ENCODE data around the gene STRADB. TPM values are rescaled to one million over a fixed set of nuclear protein-coding genes. Genes with fewer than 3 reads are reported as not detected.
A peak's percentile ranks its signal among the peaks of the same experiment; 100 is the strongest.

The STRADB gene
- total and polyA plus RNA-seq, 2 experiments from 2014 or later, result 35.9 to 37.1 TPM

GRCh38 chr2:201401815-201402214, 49.7 kb upstream of the STRADB start (continued):
- no peak for TF ChIP-seq REST (IDR thresholded peaks at IDR 0.05; ENCODE audit: unreplicated experiment)
- no peak for TF ChIP-seq JUNB (IDR thresholded peaks at IDR 0.05; ENCODE audit: unreplicated experiment)
- no peak for TF ChIP-seq CTCF (conservative IDR thresholded peaks at IDR 0.05; ENCODE audit: low read depth in 2 of 2)
- TF ChIP-seq CREB1 (CRISPR knock-in tag; IDR thresholded peaks at IDR 0.05; ENCODE audit: low read depth), result no peak
- TF ChIP-seq ZNF114 (CRISPR knock-in tag; IDR thresholded peaks at IDR 0.05), result no peak
- no peak for TF ChIP-seq ETS1 (IDR thresholded peaks at IDR 0.05)
- TF ChIP-seq EZH2 (IDR thresholded peaks at IDR 0.05; ENCODE audit: low read depth, unreplicated experiment), result no peak
- TF ChIP-seq ZNF331 (CRISPR knock-in tag; IDR thresholded peaks at IDR 0.05; ENCODE audit: low read depth), result no peak
- no peak for TF ChIP-seq POLR2AphosphoS5 (IDR thresholded peaks at IDR 0.05; ENCODE audit: low read depth)

- Histone ChIP-seq H3K4me1 (ENCODE audit: insufficient read depth) (no peaks in the 10 kb centered on the region), H3F3A (replicated peaks; ENCODE audit: low read depth) (no peaks in the 10 kb centered on the region), H3K27me3 (ENCODE audit: insufficient read depth) (no peaks in the 10 kb centered on the region), H3K4me3 (no peak overlapping the region), H3K36me3 (ENCODE audit: insufficient read depth) (no peaks in the 10 kb centered on the region), H4K20me1 (replicated peaks; ENCODE audit: insufficient read depth) (no peaks in the 10 kb centered on the region; the same call in 1 of the 2 replicates), H3K4me2 (no peak overlapping the region), H3K27ac (ENCODE audit: low read depth) (no peak overlapping the region), H2AFZ (no peak overlapping the region), H3K79me2 (replicated peaks; ENCODE audit: insufficient read depth) (no peaks in the 10 kb centered on the region), H3K9me2 (ENCODE audit: insufficient read depth) (no peaks in the 10 kb centered on the region)
- H3K27me3 Mint-ChIP-seq (ENCODE audit: insufficient read depth, low read depth, poor library complexity), result no peaks in the 10 kb centered on the region
- no peaks in the 10 kb centered on the region for H3K9me3 Mint-ChIP-seq
- H3K4me1 Mint-ChIP-seq, result no peaks in the 10 kb centered on the region
- no peaks in the 10 kb centered on the region for H3K36me3 Mint-ChIP-seq (ENCODE audit: low read depth)
- no peak for DNase-seq (ENCODE audit: low spot score)
- no peak overlapping the region for H3K4me3 Mint-ChIP-seq
- ATAC-seq, result no peak
- H3K27ac Mint-ChIP-seq, result peak overlapping the region; percentile 74; the same call in 1 of the 2 replicates
- TF ChIP-seq JUNB (IDR thresholded peaks at IDR 0.05; ENCODE audit: unreplicated experiment), result no peak
- no peak for TF ChIP-seq CTCF (conservative IDR thresholded peaks at IDR 0.05; ENCODE audit: low read depth in 2 of 2)
- no peak for TF ChIP-seq EZH2phosphoT487 (IDR thresholded peaks at IDR 0.05; ENCODE audit: unreplicated experiment)
- no peak for TF ChIP-seq ZNF331 (CRISPR knock-in tag; IDR thresholded peaks at IDR 0.05; ENCODE audit: low read depth)
- TF ChIP-seq POLR2AphosphoS5 (IDR thresholded peaks at IDR 0.05; ENCODE audit: low read depth), result no peak
Measured at GRCh38 chr2:201402651-201403562, 48.6 kb upstream of the STRADB start.
